ENCODE results near the gene TMEM270.

The TMEM270 gene

DNA sequence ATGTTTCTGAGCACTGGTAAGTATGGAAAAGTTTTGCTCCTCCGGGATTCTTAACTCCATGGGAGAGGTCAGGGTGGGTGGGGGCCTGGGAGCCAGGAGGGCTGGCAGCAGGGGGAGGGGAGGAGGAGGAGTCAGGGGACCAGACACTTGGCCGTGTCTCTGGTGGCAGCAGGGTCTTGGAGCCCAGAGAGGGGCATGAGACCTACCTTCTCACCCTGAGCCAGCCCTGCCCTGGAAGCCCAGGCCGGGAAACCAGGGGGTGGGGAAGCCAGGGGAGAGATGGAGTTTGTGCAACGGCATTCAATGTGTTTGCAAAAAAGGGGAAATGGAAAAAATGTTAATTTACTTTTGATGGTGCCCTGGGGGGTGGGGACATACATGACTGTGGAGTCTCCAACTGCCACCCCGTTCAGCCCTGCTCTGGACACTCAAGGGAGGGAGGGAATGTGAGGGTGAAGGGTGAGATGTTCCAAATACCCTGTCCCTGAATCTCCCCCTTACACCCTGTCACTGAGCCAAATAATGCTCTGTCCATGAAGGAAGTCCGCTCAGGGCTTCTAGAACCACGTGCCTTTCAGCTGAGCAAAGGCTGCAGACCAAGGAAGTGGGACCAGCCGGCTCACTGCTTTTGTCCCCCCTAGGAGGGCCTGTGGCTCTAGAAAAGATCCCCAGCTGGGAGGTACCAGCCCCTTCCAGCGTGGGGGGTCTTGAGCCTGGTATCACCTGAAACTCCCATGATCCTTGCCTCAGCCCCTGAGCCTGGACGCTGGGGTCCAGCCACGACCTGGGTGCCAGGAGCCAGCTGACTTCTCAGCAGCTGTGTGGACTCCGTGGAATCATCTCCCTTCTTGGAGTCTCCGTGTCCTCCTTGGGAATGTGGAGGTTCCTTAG, 48.3 kb downstream of the TMEM270 start:
- DNase-seq, result no peak

DNA sequence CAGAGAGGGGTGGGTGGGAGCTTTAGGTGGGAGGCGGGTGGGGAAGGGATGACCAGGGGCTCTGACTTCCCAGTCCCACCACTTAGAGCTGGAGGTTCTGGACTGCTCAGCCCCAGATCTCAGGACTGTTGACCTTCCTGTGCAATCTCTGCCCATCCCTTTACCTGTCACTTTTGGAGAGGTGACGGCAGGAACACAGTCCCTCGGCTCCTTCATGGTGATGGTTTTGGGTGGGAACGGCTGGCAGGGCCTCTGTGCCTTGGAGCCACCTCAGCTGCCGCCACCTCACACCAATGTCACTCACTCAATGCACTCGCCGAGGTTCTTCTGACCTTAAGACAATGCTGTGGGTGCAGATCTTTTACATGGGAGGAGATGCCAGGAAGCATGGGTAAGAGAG, 49.0 kb downstream of the TMEM270 start:
- DNase-seq, result no peak

DNA sequence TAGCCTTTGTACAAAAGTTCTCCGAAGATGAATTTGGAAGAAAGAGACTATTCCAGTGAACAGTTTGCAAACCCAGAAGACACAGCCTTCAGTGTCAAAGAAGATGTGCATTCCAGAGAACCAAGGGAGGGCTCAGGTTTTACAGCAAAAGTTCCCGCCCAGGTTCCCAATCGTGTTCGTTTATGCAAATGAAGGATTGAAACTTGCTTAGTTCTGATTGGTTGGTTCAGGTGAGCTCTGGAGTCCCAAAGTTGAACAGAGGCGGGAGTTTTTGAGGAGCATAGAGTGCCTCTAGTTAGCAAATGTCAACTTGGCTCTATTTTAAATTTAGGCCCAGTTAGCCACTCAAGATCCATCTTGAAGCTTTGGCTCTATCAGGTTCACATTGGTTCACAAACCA, 51.3 kb downstream of the TMEM270 start:
- no peak for DNase-seq
